OCI-LY1 (cell line): ENCODE measurements around the gene CCNJL.

Experiments used
- H2AFZ ChIP-seq: fragments of 200-600 bp; sonication (generic), shearing (Covaris generic); 2 replicates; pipeline ENCODE4 v1.6.0; 2014; ENCODE audit warnings: antibody characterized with exemption, mild to moderate bottlenecking, low read length
- H3F3A ChIP-seq: fragments of 200-600 bp; sonication (generic), shearing (Covaris generic); 2 replicates; pipeline ENCODE4 v1.6.0; 2014; ENCODE audit warnings: mild to moderate bottlenecking, antibody characterized with exemption, low read length, moderate library complexity; ENCODE audit not compliant: insufficient read depth
- H3K27ac ChIP-seq: fragments of 200-600 bp; sonication (generic); 2 replicates; pipeline ENCODE4 v1.5.1; 2014; ENCODE audit warnings: low read length, mixed run types, mild to moderate bottlenecking, low read depth; ENCODE audit not compliant: poor library complexity, severe bottlenecking
- H3K27me3 ChIP-seq: fragments of 200-600 bp; sonication (generic); 2 replicates; pipeline ENCODE4 v1.6.0; 2014; ENCODE audit warnings: antibody characterized with exemption, mild to moderate bottlenecking, low read length, moderate library complexity; ENCODE audit not compliant: insufficient read depth
- H3K36me3 ChIP-seq: fragments of 200-600 bp; sonication (generic); 2 replicates; pipeline ENCODE4 v1.6.1; 2014; ENCODE audit warnings: mild to moderate bottlenecking, antibody characterized with exemption, low read length, moderate library complexity, mixed read lengths; ENCODE audit not compliant: insufficient read depth
- H3K4me1 ChIP-seq: fragments of 200-600 bp; sonication (generic); 2 replicates; pipeline ENCODE4 v1.5.1; 2014; ENCODE audit warnings: mild to moderate bottlenecking, low read length, moderate library complexity; ENCODE audit not compliant: insufficient read depth, severe bottlenecking
- H3K4me2 ChIP-seq: fragments of 200-600 bp; sonication (generic), shearing (Covaris generic); 2 replicates; pipeline ENCODE4 v1.6.1; 2014; ENCODE audit warnings: low read length
- H3K4me3 ChIP-seq: fragments of 200-600 bp; sonication (generic); 2 replicates; pipeline ENCODE4 v1.5.1; 2014; ENCODE audit warnings: low read length, low read depth, mild to moderate bottlenecking, mixed read lengths; ENCODE audit not compliant: poor library complexity, severe bottlenecking
- H3K79me2 ChIP-seq: fragments of 200-600 bp; shearing (Covaris generic); 2 replicates; pipeline ENCODE4 v1.6.1; 2016; ENCODE audit warnings: mixed run types, low read length, mixed read lengths; ENCODE audit not compliant: insufficient read depth
- H3K9ac ChIP-seq: fragments of 200-600 bp; sonication (generic), shearing (Covaris generic); 2 replicates; pipeline ENCODE4 v1.6.1; 2014; ENCODE audit warnings: mild to moderate bottlenecking, low read length, mixed read lengths
- H3K9me2 ChIP-seq: fragments of 200-600 bp; sonication (generic), shearing (Covaris generic); 2 replicates; pipeline ENCODE4 v1.6.1; 2014; ENCODE audit warnings: low read depth, mild to moderate bottlenecking, low read length, mixed read lengths
- H3K9me3 ChIP-seq: fragments of 200-600 bp; shearing (Covaris generic); 2 replicates; pipeline ENCODE4 v1.6.1; 2014; ENCODE audit warnings: low read length, mixed read lengths
- H4K20me1 ChIP-seq: fragments of 200-600 bp; sonication (generic), shearing (Covaris generic); 2 replicates; pipeline ENCODE4 v1.6.0; 2016; ENCODE audit warnings: mild to moderate bottlenecking, low read length; ENCODE audit not compliant: insufficient read depth
- CTCF ChIP-seq: fragments of 200-600 bp; sonication (generic), shearing (Covaris generic); IDR thresholded peaks from 2 replicates; pipeline ENCODE4 v1.5.1; 2017; ENCODE audit warnings: mild to moderate bottlenecking, antibody characterized with exemption, low read length, moderate library complexity, mixed read lengths
- EZH2 ChIP-seq: fragments of 200-600 bp; sonication (generic), shearing (Covaris generic); IDR thresholded peaks from 2 replicates; pipeline ENCODE4 v1.8.0; 2017; ENCODE audit warnings: borderline replicate concordance, mixed run types, mild to moderate bottlenecking, antibody characterized with exemption, low read length, moderate library complexity, mixed read lengths

The CCNJL gene

GRCh38 chr5:160315968-160316367 is 3.6 kb upstream of the CCNJL start:
- no peak for TF ChIP-seq CTCF
- TF ChIP-seq EZH2: no peak
- H3K9me3 ChIP-seq: no peaks in the 10 kb centered on the region
- H4K20me1 ChIP-seq: no peaks in the 10 kb centered on the region
- no peaks in the 10 kb centered on the region for H3K4me1 ChIP-seq
- H3K27ac ChIP-seq: no peak overlapping the region
- no peaks in the 10 kb centered on the region for H3K9me2 ChIP-seq
- H3K36me3 ChIP-seq: no peaks in the 10 kb centered on the region
- H3F3A ChIP-seq: no peaks in the 10 kb centered on the region
- no peaks in the 10 kb centered on the region for H3K79me2 ChIP-seq
- no peaks in the 10 kb centered on the region for H3K27me3 ChIP-seq
- H3K4me3 ChIP-seq: no peak overlapping the region
- H2AFZ ChIP-seq: no peak overlapping the region
- H3K9ac ChIP-seq: no peak overlapping the region
- no peak overlapping the region for H3K4me2 ChIP-seq

GRCh38 chr5:160312960-160313727 is 780 bp upstream of the CCNJL start:
- H3K36me3 ChIP-seq: no peaks in the 10 kb centered on the region
- no peak for TF ChIP-seq EZH2
- TF ChIP-seq CTCF: no peak
- H3K79me2 ChIP-seq: no peaks in the 10 kb centered on the region
- H4K20me1 ChIP-seq: no peaks in the 10 kb centered on the region
- H3K9me2 ChIP-seq: no peaks in the 10 kb centered on the region
- H2AFZ ChIP-seq: no peak overlapping the region
- no peak overlapping the region for H3K4me2 ChIP-seq
- H3K4me1 ChIP-seq: no peaks in the 10 kb centered on the region
- no peak overlapping the region for H3K27ac ChIP-seq
- no peaks in the 10 kb centered on the region for H3K9me3 ChIP-seq
- H3K9ac ChIP-seq: no peak overlapping the region
- H3F3A ChIP-seq: no peaks in the 10 kb centered on the region
- no peaks in the 10 kb centered on the region for H3K27me3 ChIP-seq
- no peak overlapping the region for H3K4me3 ChIP-seq

- H3F3A ChIP-seq: no peaks in the 10 kb centered on the region
- no peak overlapping the region for H3K9ac ChIP-seq
- H3K9me3 ChIP-seq: no peaks in the 10 kb centered on the region
- H3K4me3 ChIP-seq: no peak overlapping the region
- no peaks in the 10 kb centered on the region for H3K27me3 ChIP-seq
- H3K27ac ChIP-seq: no peak overlapping the region
- H3K4me1 ChIP-seq: no peaks in the 10 kb centered on the region
- TF ChIP-seq CTCF (no peak), EZH2 (no peak)
- H2AFZ ChIP-seq: no peak overlapping the region
- H3K79me2 ChIP-seq: no peaks in the 10 kb centered on the region
- H3K36me3 ChIP-seq: no peaks in the 10 kb centered on the region
- H3K9me2 ChIP-seq: no peaks in the 10 kb centered on the region
- no peaks in the 10 kb centered on the region for H4K20me1 ChIP-seq
- H3K4me2 ChIP-seq: no peak overlapping the region
Measured at GRCh38 chr5:160311491-160312133, 752 bp downstream of the CCNJL start.
